Body of pancreas (tissue), 4 donors: ENCODE results near the gene QTRT2.

Experiments used
- CTCF ChIP-seq, 7 experiments: fragments of 450-650 bp in 4 of 7; fragments of 200-600 bp in 3 of 7; sonication (generic) in 3 of 7; IDR thresholded peaks; one replicate each; pipeline ENCODE4 v1.5.1; 2016 to 2019; ENCODE audit warnings: antibody characterized with exemption in 7 of 7
- POLR2A ChIP-seq, 3 donors: fragments of 450-650 bp; IDR thresholded peaks; one replicate each; pipeline ENCODE4 v1.6.1; 2016; ENCODE audit warnings: antibody characterized with exemption in 3 of 3, mild to moderate bottlenecking in 2 of 3

DNA sequence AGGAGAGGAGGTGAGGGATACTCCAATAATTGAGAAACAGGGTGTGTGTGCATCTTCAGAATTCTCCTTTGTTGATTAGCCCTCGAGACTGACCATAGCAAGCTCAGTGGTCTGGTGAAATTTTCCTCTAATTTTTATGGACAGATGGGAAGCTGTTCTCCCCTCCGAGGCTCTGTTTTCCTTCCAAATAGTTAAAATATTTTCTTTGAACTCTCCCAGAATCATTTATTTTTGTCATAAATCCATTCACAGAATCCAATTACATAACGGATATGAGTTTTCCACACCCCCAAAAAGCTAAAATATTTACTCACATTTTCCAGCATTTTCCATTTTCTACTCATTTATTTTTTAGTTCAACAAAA, 36.5 kb downstream of the QTRT2 start:
- TF ChIP-seq CTCF (IDR thresholded peaks at IDR 0.05) (no peak), POLR2A (IDR thresholded peaks at IDR 0.05) (no peak)
